Muscle layer of duodenum (tissue), 2 donors: ENCODE results near the gene ZNF330.
"Not testable (repeated sequence)": the region's sequence is repeated elsewhere in the genome, so short reads cannot be mapped to it uniquely, and the experiment has no call there.

Experiments used
- H3K27ac ChIP-seq: one replicate; pipeline ENCODE4 v1.7.0; 2013; ENCODE audit warnings: mild to moderate bottlenecking, low read length
- H3K27me3 ChIP-seq: one replicate; pipeline ENCODE4 v1.7.0; 2013; ENCODE audit warnings: low read depth, mild to moderate bottlenecking, control low read depth, low read length
- H3K36me3 ChIP-seq, 2 donors: one replicate each; pipeline ENCODE4 v1.7.0; 2013; ENCODE audit warnings: low read length in 2 of 2, control low read depth in 1 of 2, mild to moderate bottlenecking in 1 of 2; ENCODE audit not compliant: insufficient read depth in 2 of 2, control insufficient read depth in 1 of 2
- H3K4me1 ChIP-seq, 2 donors: one replicate each; pipeline ENCODE4 v1.7.0; 2013; ENCODE audit warnings: low read length in 2 of 2, mild to moderate bottlenecking in 2 of 2, control low read depth in 1 of 2, moderate library complexity in 1 of 2; ENCODE audit not compliant: insufficient read depth in 2 of 2, control insufficient read depth in 1 of 2
- H3K4me3 ChIP-seq, 2 donors: one replicate each; pipeline ENCODE4 v1.7.0; 2013; ENCODE audit warnings: low read length in 2 of 2, low read depth in 1 of 2, mild to moderate bottlenecking in 1 of 2
- H3K9me3 ChIP-seq, 2 donors: one replicate each; pipeline ENCODE4 v1.7.0; 2013; ENCODE audit warnings: low read length in 2 of 2, control low read depth in 1 of 2, mild to moderate bottlenecking in 1 of 2; ENCODE audit not compliant: control insufficient read depth in 1 of 2
- donor health status: healthy.

ZNF330 gene

GRCh38 chr4:141220691-141221659, at the start of gene ZNF330:
Gene ZNF330 (plus strand): TSS chr4:141220895. CDS start chr4:141222372, 1,477 bp downstream.
- peaks cover 0 to 20% of the 10 kb centered on the region in 2 donors for H3K4me1 ChIP-seq
- peaks cover 8 to 11% of the 10 kb centered on the region in 2 donors for H3K36me3 ChIP-seq
- H3K27me3 ChIP-seq = no peaks in the 10 kb centered on the region
- H3K27ac ChIP-seq = peak within 1 kb of the TSS; percentile 97
- H3K4me3 ChIP-seq = peak within 1 kb of the TSS; percentile 92 to 95
- H3K9me3 ChIP-seq = no peaks in the 10 kb centered on the region

- H3K27ac ChIP-seq = no peak overlapping the region
- H3K36me3 ChIP-seq = no peaks in the 10 kb centered on the region
- no peaks in the 10 kb centered on the region for H3K27me3 ChIP-seq
- no peaks in the 10 kb centered on the region for H3K4me1 ChIP-seq
- no peak overlapping the region for H3K4me3 ChIP-seq
- H3K9me3 ChIP-seq = no peaks in the 10 kb centered on the region
Measured at GRCh38 chr4:141174457-141174856, 46.2 kb upstream of the ZNF330 start.

GRCh38 chr4:141177171-141177570, 43.5 kb upstream of the ZNF330 start:
- Histone ChIP-seq H3K27me3 (no peaks in the 10 kb centered on the region), H3K9me3 (no peaks in the 10 kb centered on the region), H3K4me1 (no peaks in the 10 kb centered on the region), H3K36me3 (no peaks in the 10 kb centered on the region), H3K4me3 (no peak overlapping the region), H3K27ac (no peak overlapping the region)

GRCh38 chr4:141179474-141180373, 41.0 kb upstream of the ZNF330 start:
- H3K27me3 ChIP-seq = no peaks in the 10 kb centered on the region
- no peaks in the 10 kb centered on the region for H3K4me1 ChIP-seq
- H3K4me3 ChIP-seq = no peak overlapping the region
- H3K27ac ChIP-seq = no peak overlapping the region
- no peaks in the 10 kb centered on the region for H3K36me3 ChIP-seq
- H3K9me3 ChIP-seq = no peaks in the 10 kb centered on the region

- H3K27me3 ChIP-seq = no peaks in the 10 kb centered on the region
- no peak overlapping the region for H3K27ac ChIP-seq
- no peak overlapping the region for H3K4me3 ChIP-seq
- no peaks in the 10 kb centered on the region for H3K9me3 ChIP-seq
- no peaks in the 10 kb centered on the region for H3K4me1 ChIP-seq
- no peaks in the 10 kb centered on the region for H3K36me3 ChIP-seq
Measured at GRCh38 chr4:141180991-141181761, 39.5 kb upstream of the ZNF330 start.

- not testable (repeated sequence) for H3K4me3 ChIP-seq, H3K27me3 ChIP-seq, H3K36me3 ChIP-seq, H3K9me3 ChIP-seq, H3K27ac ChIP-seq, H3K4me1 ChIP-seq
Measured at GRCh38 chr4:141183491-141183890, 37.2 kb upstream of the ZNF330 start.

GRCh38 chr4:141192564-141192963, 28.1 kb upstream of the ZNF330 start:
- H3K4me3 ChIP-seq = no peak overlapping the region
- no peak overlapping the region for H3K27ac ChIP-seq
- no peaks in the 10 kb centered on the region for H3K9me3 ChIP-seq
- no peaks in the 10 kb centered on the region for H3K4me1 ChIP-seq
- H3K36me3 ChIP-seq = no peaks in the 10 kb centered on the region
- no peaks in the 10 kb centered on the region for H3K27me3 ChIP-seq

GRCh38 chr4:141193516-141194034, 27.1 kb upstream of the ZNF330 start:
- H3K36me3 ChIP-seq = no peaks in the 10 kb centered on the region
- no peaks in the 10 kb centered on the region for H3K9me3 ChIP-seq
- no peak overlapping the region for H3K27ac ChIP-seq
- H3K4me1 ChIP-seq = no peaks in the 10 kb centered on the region
- H3K4me3 ChIP-seq = no peak overlapping the region
- no peaks in the 10 kb centered on the region for H3K27me3 ChIP-seq

- H3K4me1 ChIP-seq = no peaks in the 10 kb centered on the region
- peaks cover 0 to 3% of the 10 kb centered on the region in 2 donors for H3K9me3 ChIP-seq
- H3K27ac ChIP-seq = no peak overlapping the region
- H3K36me3 ChIP-seq = no peaks in the 10 kb centered on the region
- H3K27me3 ChIP-seq = no peaks in the 10 kb centered on the region
- no peak overlapping the region for H3K4me3 ChIP-seq
Measured at GRCh38 chr4:141195095-141195707, 25.5 kb upstream of the ZNF330 start.

GRCh38 chr4:141196227-141196933, 24.3 kb upstream of the ZNF330 start:
- H3K27me3 ChIP-seq = no peaks in the 10 kb centered on the region
- H3K9me3 ChIP-seq = peaks cover 0 to 4% of the 10 kb centered on the region in 2 donors
- H3K27ac ChIP-seq = no peak overlapping the region
- H3K4me3 ChIP-seq = no peak overlapping the region
- no peaks in the 10 kb centered on the region for H3K4me1 ChIP-seq
- H3K36me3 ChIP-seq = no peaks in the 10 kb centered on the region
